Left ventricle myocardium inferior (tissue), 1 donor: ENCODE results near the gene DST. TPM values are rescaled to one million over a fixed set of nuclear protein-coding genes. Genes with fewer than 3 reads are reported as not detected.

ENCODE experiments used
- DNase-seq: peaks from one replicate; pipeline ENCODE4 v3.0.0-alpha.2; 2020
- H3K27ac ChIP-seq: fragments of 200-600 bp; replicated peaks from 2 replicates; pipeline ENCODE4 v1.8.0; 2021
- H3K27me3 ChIP-seq: fragments of 200-600 bp; 2 replicates; pipeline ENCODE4 v1.8.0; 2021; ENCODE audit warnings: low read depth
- H3K36me3 ChIP-seq: fragments of 200-600 bp; 2 replicates; pipeline ENCODE4 v1.8.0; 2021
- H3K4me1 ChIP-seq: fragments of 200-600 bp; 2 replicates; pipeline ENCODE4 v1.8.0; 2021
- H3K4me3 ChIP-seq: fragments of 200-600 bp; 2 replicates; pipeline ENCODE4 v1.8.0; 2021; ENCODE audit warnings: mild to moderate bottlenecking, moderate library complexity
- H3K9me3 ChIP-seq: fragments of 200-600 bp; replicated peaks from 2 replicates; pipeline ENCODE4 v1.8.0; 2021
- CTCF ChIP-seq: fragments of 200-600 bp; IDR thresholded peaks from 2 replicates; pipeline ENCODE4 v1.8.0; 2021; ENCODE audit warnings: antibody characterized with exemption, mild to moderate bottlenecking, borderline replicate concordance
- intact Hi-C: fragments of 100-400 bp; cut with micrococcal nuclease; formaldehyde crosslinking; loops from one replicate; pipeline ENCODE4 v1.11.0; 2022
- total RNA-seq: library from RNA; stranded (reverse); fragmentation: NEBNext Ultra II Directional; extraction: Animal tissue kit (Norgen Biotek cat#: 25700); gene quantifications from one replicate; pipeline ENCODE4 v1.2.1, GENCODE V29; 2021
- donor health status: DM: no; HTN: yes; CAD: no; lungs with severe emphysema.

Gene DST
- total RNA-seq, 1 donor from 2014 or later: 331 TPM

DNA sequence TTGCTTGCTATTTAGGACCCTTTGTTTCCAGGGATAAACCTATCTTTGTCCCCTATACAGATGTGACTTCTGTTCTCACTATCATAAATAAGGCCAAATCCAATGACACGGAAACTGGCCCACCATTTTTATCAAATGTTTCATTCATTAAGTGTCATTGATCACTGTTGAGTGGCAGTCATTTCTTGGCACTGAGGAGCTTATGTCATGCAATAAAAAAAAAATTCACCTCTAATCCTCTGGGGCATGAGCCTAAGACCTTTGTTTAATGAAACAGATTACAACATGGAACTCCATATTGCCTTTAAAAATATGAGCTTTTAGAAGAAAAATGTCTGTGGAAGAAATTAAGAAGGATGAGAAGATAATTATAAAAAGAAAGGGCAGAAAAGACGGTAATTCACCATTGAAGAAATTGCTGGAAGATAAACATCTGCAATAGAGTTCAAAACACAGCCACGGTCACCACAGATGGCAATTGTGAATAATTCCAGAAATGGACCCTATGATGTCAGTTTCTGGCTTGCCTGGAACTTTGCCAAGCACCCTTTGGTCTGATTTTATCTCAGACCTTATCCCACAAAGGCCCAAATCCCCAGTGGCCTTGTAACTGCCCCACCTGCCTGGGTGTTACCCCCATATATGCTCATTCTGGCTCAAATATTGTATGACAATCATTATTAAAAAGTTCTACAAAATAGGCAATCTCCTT is 91.1 kb downstream of the DST start:
- Histone ChIP-seq H3K27me3 (no peaks in the 10 kb centered on the region), H3K4me1 (peaks cover 83% of the 10 kb centered on the region), H3K36me3 (peaks cover 36% of the 10 kb centered on the region), H3K4me3 (no peak overlapping the region), H3K27ac (peak overlapping the region; percentile 47), H3K9me3 (no peaks in the 10 kb centered on the region)
- intact Hi-C loops: no loop called here
- TF ChIP-seq CTCF: no peak
- no peak for DNase-seq

GRCh38 chr6:56550301-56550700 is 92.4 kb downstream of the DST start:
- no peak for DNase-seq
- Histone ChIP-seq H3K4me1 (peaks cover 72% of the 10 kb centered on the region), H3K9me3 (no peaks in the 10 kb centered on the region), H3K4me3 (peak overlapping the region; percentile 25), H3K36me3 (peaks cover 34% of the 10 kb centered on the region), H3K27ac (peak overlapping the region; percentile 47), H3K27me3 (no peaks in the 10 kb centered on the region)
- no peak for TF ChIP-seq CTCF
- intact Hi-C loops: no loop called here

- intact Hi-C loops: loop anchor here (10.0 kb wide), 1 partner anchor 54 kb away; no protein-coding TSS in a partner anchor
- peak overlapping the region; percentile 2 for H3K27ac ChIP-seq
- no peak overlapping the region for H3K4me3 ChIP-seq
Measured at GRCh38 chr6:56549014-56549413, 93.7 kb downstream of the DST start.

GRCh38 chr6:56547687-56548086 is 95.0 kb downstream of the DST start:
- H3K4me1 ChIP-seq: peaks cover 73% of the 10 kb centered on the region
- no peaks in the 10 kb centered on the region for H3K9me3 ChIP-seq
- H3K4me3 ChIP-seq: no peak overlapping the region
- DNase-seq: no peak
- H3K36me3 ChIP-seq: peaks cover 11% of the 10 kb centered on the region
- H3K27me3 ChIP-seq: no peaks in the 10 kb centered on the region
- intact Hi-C loops: loop anchor here (10.0 kb wide), 1 partner anchor 53 kb away; no protein-coding TSS in a partner anchor
- TF ChIP-seq CTCF: no peak
- no peak overlapping the region for H3K27ac ChIP-seq

More at GRCh38 chr6:56549014-56549413, 93.7 kb downstream of the DST start:
- peak; percentile 50 for TF ChIP-seq CTCF
- H3K9me3 ChIP-seq: no peaks in the 10 kb centered on the region
- no peak for DNase-seq
- no peaks in the 10 kb centered on the region for H3K27me3 ChIP-seq
- H3K4me1 ChIP-seq: peaks cover 68% of the 10 kb centered on the region
- peaks cover 22% of the 10 kb centered on the region for H3K36me3 ChIP-seq

GRCh38 chr6:56542364-56543331 is 100.0 kb downstream of the DST start:
- intact Hi-C loops: loop anchor here (10.0 kb wide), 1 partner anchor 48 kb away; no protein-coding TSS in a partner anchor
- Histone ChIP-seq H3K27me3 (no peaks in the 10 kb centered on the region), H3K4me3 (peak overlapping the region; percentile 72), H3K9me3 (no peaks in the 10 kb centered on the region), H3K27ac (peak overlapping the region; percentile 97), H3K4me1 (peaks cover 68% of the 10 kb centered on the region), H3K36me3 (no peaks in the 10 kb centered on the region)
- peak; percentile 63 for TF ChIP-seq CTCF
- DNase-seq: peak; percentile 92
